HG02678 (cell line): ENCODE data around the gene CCDC124.
A peak's percentile ranks its signal among the peaks of the same experiment; 100 is the strongest.
"Not testable (repeated sequence)": the region's sequence is repeated elsewhere in the genome, so short reads cannot be mapped to it uniquely, and the experiment has no call there.

Source experiments
- ATAC-seq: cut with Tn5 transposase; IDR thresholded peaks from one replicate; pipeline ENCODE4 v1.9.1; 2021; ENCODE audit warnings: mild to moderate bottlenecking, moderate library complexity; ENCODE audit not compliant: unreplicated experiment

Gene CCDC124, protein sequence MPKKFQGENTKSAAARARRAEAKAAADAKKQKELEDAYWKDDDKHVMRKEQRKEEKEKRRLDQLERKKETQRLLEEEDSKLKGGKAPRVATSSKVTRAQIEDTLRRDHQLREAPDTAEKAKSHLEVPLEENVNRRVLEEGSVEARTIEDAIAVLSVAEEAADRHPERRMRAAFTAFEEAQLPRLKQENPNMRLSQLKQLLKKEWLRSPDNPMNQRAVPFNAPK

DNA sequence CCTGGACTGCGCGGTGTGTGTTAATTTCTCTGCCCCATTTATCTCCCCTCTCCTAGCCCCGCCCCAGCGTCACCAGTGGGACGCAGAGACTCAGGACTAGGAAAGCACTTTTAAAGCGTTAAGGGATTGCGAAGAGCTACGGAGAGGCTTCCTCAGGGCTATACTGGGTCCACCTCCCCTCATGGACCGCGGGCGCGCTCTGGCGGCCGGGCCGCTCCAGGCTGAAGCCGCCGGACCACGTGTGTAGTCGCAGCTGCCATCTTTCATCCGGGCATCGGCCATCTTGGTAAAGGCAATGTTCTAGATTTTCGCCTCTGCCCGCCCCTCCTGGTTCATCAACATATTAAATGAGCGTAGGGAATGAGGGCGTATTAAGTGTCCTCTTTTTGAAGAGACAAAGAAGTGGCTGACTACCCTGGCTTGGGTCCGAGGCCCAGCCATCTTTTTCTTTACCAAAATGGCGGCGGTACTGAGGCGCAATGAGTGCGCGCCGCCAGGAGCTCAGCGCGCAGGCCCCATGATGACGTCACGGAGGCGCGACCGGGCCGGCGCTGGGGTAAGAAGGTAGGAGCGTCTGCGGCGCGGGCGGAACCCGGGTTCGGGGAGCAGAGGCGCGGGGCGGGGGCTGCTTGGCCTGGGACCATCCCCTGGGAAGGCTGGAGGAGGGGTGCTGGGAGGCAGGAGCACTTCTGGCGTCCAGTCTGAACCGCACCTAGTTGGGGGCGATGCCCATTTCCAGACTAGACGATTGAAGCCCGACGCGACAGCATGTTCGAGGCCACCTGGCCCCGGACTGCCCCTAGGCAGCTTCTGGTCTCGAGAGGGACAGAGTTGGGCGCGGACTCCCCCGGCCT, at the start of gene CCDC124:
Gene CCDC124 (plus strand): TSS at position 531 of the 854 bp plus-strand sequence. CDS start 3,406 bp downstream, outside the sequence.
- ATAC-seq = peak; percentile 85

DNA sequence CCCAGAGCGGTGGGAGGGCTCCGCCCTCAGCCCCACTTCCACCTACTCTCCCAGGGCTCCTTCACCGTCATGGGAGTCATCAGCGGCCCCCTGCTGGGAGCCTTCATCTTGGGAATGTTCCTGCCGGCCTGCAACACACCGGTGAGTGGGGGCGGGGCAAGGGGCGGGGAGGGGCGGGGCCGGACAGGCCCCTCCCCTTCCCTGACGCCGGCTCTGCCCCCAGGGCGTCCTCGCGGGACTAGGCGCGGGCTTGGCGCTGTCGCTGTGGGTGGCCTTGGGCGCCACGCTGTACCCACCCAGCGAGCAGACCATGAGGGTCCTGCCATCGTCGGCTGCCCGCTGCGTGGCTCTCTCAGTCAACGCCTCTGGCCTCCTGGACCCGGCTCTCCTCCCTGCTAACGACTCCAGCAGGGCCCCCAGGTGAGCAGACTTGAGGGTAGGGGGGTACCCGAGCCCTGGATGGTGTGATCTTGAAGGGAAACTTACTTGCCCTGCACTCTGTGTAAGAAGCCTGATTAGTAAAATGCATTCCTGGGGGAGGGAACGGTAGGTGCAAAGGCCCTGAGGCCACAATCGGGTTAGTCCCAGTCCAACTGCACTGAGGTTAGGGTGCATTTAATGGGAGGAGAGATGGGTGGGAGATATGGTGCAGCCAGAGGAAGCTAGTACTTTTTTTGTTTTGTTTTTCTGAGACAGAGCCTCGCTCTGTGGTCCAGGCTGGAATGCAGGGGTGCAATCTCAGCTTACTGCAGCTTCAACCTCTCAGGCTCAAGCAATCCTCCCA, 49.0 kb upstream of the CCDC124 start:
- no peak for ATAC-seq

DNA sequence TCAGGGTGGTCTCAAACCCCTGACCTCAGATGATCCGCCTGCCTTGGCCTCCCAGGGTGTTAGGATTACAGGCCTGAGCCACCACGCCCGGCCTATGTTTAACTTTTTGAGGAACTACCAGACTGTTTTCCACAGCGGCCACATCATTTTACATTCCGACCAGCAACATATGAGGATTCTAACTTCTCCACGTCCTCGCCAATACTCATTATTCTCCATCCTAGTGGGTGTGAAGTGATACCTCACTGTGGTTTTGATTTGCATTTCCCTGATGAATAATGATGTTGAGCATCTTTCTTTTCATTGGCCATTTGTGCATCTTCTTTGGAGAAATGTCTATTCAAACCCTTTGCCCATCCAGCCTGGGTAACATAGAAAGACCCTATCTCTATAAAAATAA, 46.3 kb upstream of the CCDC124 start:
- no peak for ATAC-seq

DNA sequence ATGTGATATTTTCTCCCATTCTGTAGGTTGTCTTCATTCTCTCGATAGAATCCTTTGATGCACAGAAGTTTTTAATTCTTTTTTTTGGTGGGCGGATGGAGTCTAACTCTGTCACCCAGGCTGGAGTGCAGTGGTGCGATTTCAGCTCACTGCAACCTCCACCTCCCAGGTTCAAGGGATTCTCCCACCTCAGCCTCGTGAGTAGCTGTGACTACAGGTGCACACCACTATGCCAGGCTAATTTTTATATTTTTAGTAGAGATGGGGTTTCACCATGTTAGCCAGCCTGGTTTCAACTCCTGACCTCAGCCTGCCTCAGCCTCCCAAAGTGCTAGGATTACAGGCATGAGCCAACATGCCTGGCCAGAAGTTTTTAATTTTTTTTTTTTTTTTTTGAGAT, 45.6 kb upstream of the CCDC124 start:
- not testable (repeated sequence) for ATAC-seq

DNA sequence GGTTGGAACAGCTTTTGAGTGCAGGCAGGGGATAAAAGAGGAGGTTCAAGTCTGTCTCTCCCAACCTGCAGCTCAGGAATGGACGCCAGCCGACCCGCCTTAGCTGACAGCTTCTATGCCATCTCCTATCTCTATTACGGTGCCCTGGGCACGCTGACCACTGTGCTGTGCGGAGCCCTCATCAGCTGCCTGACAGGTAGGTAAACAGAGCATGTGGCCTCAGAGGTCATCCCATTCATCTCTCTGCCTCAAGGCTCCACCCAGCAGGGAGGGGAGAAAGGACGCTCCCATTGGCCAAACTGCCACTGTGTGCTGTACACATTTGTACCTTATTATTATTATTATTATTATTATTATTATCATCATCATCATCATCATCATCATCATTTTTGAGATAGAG, 44.6 kb upstream of the CCDC124 start:
- ATAC-seq = no peak

DNA sequence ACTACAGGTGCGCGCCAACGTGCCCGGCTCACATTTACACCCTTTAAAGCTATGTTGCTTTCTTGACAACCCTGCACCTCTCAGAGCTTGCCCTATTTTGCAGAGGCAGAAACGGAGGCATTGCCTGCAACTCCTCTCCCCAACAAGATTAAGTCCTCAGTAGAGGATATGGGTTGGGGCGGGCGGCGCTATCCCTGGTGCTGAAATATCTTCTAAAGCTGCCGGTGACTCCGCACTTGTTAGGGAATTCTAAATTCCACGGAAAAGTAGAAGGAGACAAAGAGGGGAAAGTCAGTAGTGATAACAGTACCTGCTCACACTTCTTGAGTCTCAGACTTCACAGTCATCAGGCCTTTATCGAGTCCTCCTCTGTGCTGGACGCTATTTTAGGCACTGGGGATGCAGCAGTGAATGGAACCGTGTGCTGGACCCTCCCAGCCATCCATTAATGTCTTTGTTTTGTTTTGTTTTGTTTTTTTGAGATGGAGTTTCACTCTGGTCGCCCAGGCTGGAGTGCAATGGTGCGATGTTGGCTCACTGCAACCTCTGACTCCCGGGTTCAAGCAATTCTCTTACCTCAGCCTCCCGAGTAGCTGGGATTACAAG, 43.1 kb upstream of the CCDC124 start:
- ATAC-seq = no peak

DNA sequence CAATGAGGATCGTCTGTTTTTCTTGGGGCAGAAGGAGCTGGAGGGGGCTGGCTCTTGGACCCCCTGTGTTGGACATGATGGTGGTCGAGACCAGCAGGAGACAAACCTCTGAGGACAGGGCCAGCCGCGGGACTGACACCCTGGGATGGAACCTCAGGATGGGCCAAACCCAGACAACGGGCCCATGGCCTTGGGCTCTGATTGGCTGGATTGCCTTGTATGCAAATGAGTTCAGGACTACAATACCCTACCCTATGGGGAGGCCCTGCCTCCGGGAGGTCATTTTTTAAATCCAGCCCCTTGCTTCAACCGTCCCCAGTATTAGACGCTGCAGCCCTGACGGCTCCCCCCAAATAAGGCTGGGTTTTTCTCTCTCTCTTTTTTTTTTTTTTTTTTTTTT, 39.0 kb upstream of the CCDC124 start:
- no peak for ATAC-seq

DNA sequence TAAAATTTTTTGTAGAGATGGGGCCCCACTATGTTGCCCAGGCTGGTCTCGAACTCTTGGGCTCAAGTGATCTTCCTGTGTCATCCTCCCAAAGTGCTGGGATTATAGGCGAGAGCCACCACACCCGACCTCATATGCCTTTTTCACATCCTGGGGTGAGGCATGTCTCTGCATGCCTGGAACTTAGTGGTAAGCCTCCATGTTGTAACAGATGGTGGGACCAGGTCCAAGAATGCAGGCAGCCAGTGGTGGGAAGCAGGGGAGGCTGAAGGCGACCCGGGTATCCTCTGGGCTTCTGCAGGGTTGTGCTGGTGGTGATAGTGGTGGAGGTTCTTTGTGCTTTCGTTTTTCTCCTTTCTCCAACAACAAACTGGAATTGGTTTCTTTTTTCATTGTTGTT, 30.1 kb upstream of the CCDC124 start:
- no peak for ATAC-seq

DNA sequence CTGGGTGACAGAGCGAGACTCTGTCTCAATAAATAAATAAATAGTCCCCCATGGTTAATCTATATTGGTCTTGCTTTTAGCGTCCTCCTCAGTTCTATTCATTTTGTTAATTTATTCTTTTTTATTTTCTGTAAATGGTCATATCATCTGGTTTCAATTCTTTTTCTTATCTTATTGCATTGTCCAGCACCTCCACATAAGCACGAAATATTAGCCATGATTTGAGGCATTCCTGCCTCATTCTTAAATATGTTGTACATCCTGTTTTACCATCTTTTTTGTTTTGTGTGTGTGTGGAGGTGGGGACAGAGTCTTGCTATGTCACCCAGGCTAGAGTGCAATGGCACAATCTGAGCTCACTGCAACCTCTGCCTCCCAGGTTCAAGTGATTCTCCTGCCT, 24.6 kb upstream of the CCDC124 start:
- no peak for ATAC-seq

DNA sequence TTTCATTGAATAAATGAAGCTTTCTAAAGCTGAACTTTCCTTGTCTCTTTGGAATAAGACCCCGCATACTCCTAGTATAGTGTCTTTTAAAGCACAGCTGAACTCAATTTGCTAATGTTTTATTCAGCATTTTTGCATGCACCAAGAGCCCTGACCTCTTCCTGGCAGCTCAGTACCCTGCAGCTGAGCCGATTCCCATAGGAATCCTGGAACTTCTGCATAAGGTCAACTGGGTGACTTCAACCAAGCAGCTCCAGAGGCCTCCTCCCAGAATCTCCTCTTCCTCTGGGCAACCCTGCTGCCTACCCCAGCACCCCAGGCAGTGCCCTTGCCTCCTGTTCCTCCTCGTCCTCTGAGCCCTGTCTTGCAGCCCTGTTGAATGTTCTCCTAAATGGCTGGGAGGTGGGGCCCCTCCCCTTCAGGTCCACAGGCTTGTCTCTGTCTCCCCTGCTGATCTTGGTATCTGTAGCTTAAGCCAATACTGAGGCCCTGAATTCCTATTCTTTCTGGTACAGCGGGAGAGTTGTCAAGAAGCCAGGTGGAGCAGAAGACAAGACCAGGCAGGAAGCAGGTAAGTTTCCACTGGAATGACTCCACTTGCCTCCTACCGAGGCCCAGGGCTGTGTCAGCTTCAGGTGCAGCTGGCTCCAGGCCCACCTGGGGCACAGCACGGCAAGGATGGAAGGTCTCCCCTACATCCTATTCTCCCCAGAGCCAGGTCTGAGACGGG, 23.6 kb upstream of the CCDC124 start:
- ATAC-seq = no peak

DNA sequence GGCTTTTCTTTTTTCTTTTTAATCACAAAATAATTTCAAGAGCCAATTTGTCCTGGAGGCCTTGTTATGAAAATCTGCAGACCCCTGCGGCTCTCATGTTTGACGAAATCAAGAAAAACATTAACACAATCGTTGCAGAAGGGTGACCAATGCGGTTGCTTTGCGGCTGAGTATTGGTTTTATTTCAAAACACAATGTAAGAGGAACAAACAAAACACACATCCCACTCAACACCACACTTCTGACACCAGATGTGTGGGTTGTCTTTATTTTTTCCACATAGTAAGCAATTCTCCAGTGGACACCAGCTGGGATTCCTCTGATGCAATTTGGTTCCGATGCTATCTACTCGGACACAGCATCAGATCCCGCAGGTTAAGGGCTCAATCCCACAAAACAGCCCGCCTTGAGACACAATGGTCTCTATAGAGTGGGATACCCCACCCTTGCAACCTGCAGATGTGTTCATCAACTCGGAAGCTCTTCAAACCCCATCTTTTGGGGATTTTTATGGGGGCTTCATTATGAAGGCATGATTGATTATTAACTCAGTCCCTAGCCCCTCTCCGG, 21.9 kb upstream of the CCDC124 start:
- no peak for ATAC-seq

DNA sequence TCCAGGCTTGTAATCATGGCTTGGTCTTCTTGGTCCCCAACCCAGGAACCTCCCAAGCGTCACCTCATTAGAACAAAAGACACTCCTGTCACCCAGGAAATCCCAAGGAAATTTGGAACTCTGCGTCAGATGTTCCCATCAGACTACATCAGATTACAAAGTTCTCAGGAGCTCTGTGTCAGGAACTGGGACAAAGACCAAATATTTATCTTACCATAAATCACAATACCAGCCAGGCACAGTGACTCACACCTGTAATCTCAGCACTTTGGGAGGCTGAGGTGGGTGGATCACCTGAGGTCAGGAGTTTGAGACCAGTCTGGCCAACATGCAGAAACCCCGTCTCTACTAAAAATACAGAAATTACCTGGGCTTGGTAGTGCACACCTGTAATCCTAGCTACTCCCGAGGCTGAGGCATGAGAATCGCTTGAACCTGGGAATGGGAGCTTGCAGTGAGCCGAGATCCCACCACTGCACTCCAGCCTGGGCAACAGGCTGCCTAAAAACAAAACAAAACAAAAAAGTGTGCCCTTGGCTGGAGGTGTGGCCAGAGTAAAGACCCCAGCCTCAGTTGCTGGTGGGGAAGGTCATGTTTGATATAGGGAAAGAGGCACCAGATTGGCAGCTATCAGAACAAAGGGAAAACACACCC, 16.7 kb upstream of the CCDC124 start:
- no peak for ATAC-seq

DNA sequence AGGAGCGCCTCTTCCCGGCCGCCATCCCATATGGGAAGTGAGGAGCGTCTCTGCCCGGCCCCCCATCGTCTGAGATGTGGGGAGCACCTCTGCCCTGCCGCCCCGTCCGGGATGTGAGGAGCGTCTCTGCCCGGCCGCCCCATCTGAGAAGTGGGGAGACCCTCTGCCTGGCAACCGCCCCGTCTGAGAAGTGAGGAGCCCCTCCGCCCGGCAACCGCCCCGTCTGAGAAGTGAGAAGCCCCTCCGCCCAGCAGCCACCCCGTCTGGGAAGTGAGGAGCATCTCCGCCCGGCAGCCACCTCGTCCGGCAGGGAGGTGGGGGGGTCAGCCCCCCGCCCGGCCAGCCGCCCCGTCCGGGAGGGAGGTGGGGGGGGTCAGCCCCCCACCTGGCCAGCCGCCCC, 14.7 kb upstream of the CCDC124 start:
- not testable (repeated sequence) for ATAC-seq

DNA sequence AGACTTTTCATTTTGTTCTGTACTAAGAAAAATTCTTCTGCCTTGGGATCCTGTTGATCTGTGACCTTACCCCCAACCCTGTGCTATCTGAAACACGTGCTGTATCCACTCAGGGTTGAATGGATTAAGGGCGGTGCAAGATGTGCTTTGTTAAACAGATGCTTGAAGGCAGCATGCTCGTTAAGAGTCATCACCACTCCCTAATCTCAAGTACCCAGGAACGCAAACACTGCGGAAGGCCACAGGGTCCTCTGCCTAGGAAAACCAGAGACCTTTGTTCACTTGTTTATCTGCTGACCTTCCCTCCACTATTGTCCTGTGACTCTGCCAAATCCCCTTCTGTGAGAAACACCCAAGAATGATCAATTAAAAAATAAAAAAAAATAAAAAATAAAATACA, 13.7 kb upstream of the CCDC124 start:
- ATAC-seq = not testable (repeated sequence)

DNA sequence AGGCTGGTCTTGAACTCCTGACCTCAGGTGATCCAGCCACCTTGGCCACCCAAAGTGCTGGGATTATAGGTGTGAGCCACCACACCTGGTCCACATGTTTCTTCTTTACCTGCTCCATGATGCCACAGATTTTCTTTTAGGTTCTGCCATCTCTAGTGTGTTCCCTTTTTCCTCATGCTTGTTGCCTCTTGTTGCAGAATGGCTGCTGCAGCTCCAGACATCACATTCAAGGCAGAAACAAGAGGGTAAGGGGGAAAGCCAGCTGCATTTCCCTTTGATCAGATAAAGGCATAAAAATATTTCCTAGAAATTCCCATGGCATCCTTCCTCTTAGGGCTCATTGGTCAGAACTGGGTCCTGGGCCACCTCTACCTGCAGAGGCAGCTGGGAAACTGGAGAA, 12.3 kb upstream of the CCDC124 start:
- ATAC-seq = no peak

DNA sequence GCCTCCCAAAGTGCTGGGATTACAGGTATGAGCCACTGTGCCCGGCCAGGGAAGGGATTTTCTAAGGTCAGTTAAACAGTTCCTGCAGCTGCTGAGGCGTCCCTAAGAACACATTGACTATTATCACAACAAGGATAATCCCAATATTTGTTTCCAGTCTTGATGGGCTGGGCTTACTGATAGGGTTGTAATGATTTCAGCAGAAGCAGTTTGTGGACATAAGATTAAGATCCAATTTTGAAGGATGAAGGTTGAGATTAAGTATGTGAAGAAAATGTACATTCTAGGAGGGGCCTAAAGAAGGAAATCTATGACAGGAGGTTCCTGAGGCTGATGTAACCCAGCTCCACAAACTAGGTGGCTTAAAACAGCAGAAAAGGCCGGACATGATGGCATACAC, 10.7 kb upstream of the CCDC124 start:
- ATAC-seq = no peak

DNA sequence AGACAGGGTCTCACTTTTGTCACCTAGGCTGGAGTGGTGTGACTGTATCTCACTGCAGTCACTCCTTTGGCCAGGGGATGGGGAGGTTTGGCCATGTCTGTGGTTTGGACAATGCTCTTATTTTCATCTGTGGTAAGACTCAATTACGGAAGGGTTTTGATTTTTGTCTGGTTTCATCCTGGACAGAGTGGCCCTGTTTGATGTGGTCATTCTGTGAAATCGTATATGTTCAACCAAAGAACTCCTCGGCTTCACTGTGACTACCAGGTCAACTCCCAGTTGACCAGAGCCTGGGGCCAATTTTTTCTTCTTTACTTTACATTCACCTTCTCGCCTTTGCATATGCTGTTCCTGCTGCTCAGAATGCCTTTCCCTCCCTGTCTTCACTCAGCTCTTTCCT, 6.8 kb upstream of the CCDC124 start:
- no peak for ATAC-seq

DNA sequence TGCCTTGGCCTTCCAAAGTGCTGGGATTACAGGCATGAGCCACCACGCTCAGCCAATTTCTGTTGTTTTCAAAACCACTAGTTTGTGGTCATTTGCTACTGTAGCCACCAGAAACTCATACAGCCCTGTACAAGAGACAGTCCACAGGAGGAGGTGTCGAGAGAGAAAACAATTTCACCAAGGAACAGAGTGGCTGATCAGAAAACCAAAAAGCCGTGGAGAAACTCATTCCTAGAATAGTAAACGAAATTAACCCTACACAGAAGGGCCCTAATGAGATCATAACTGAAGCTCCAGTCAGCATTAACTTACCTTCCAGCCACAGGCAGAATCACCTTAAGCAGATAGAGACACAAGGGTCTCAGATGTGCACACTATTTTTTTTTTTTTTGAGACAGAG, 3.8 kb upstream of the CCDC124 start:
- ATAC-seq = no peak

DNA sequence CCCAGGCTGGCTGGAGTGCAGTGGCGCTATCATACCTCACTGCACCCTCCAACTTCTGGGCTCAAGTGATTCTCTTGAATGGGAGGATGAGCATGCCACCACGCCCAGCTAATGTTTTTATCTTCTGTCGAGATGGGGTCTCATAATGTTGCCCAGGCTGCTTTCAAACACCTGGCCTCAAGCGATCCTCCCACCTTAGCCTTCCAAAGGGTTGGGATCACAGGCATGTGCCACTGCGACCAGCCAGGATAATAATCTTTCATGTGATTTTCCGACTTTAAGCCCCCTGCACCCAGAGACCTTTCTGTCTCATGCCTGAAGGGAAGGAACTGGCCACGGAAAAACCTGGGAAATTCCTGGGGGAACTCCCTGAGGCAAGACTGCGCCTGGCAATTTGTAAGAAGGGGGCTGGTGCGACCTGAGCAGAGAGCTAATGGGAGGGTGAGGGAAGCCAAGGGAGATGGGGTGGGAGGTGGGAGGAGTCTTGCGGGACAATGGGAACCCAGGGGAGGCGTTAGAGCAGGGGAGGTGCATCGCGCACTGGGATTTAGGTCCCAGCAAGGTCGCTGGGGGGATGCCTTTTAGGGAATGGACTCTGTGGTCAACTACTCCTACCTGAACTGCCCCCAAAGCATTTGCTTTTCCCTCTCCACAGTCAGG, 1.2 kb upstream of the CCDC124 start:
- no peak for ATAC-seq
